OCI-LY3 (cell line): ENCODE data around the gene ARL2BP.

ENCODE experiments used
- H2AFZ ChIP-seq: fragments of 200-600, 300-600 bp; shearing (Covaris generic); 2 replicates; pipeline ENCODE4 v1.6.0; 2014; ENCODE audit warnings: antibody characterized with exemption, low read depth, low read length
- H3K27ac ChIP-seq: fragments of 200-600, 300-600 bp; sonication (generic); 2 replicates; pipeline ENCODE4 v1.5.1; 2014; ENCODE audit warnings: mild to moderate bottlenecking, low read length, moderate library complexity, mixed read lengths
- H3K27me3 ChIP-seq: fragments of 200-600, 300-600 bp; sonication (generic); 2 replicates; pipeline ENCODE4 v1.6.1; 2014; ENCODE audit warnings: low read depth, low read length, mixed read lengths
- H3K36me3 ChIP-seq: fragments of 200-600, 300-600 bp; sonication (generic); replicated peaks from 2 replicates; pipeline ENCODE3; 2014; ENCODE audit warnings: low read depth, low read length, mixed read lengths
- H3K4me1 ChIP-seq: fragments of 300-600, 200-600 bp; sonication (generic); 2 replicates; pipeline ENCODE4 v1.6.1; 2014; ENCODE audit warnings: low read length, mixed read lengths
- H3K4me2 ChIP-seq: fragments of 200-600, 300-600 bp; sonication (generic); 2 replicates; pipeline ENCODE4 v1.6.1; 2014; ENCODE audit warnings: low read length, mixed read lengths
- H3K4me3 ChIP-seq: fragments of 300-600, 200-600 bp; sonication (generic); 2 replicates; pipeline ENCODE4 v1.5.1; 2014; ENCODE audit warnings: antibody characterized with exemption, mild to moderate bottlenecking, low read length, moderate library complexity
- H3K79me2 ChIP-seq: fragments of 300-600, 200-600 bp; shearing (Covaris generic); 2 replicates; pipeline ENCODE4 v1.6.1; 2014; ENCODE audit warnings: mild to moderate bottlenecking, low read length, mixed read lengths
- H3K9ac ChIP-seq: fragments of 300-600, 200-600 bp; shearing (Covaris generic); 2 replicates; pipeline ENCODE4 v1.6.0; 2014; ENCODE audit warnings: mild to moderate bottlenecking, low read length, moderate library complexity
- H3K9me3 ChIP-seq: fragments of 200-600, 300-600 bp; shearing (Covaris generic); 2 replicates; pipeline ENCODE4 v1.6.1; 2014; ENCODE audit warnings: low read length, mixed read lengths; ENCODE audit not compliant: insufficient read depth
- H4K20me1 ChIP-seq: fragments of 200-600, 300-600 bp; sonication (generic); 2 replicates; pipeline ENCODE4 v1.6.1; 2016; ENCODE audit warnings: low read length, mixed read lengths; ENCODE audit not compliant: insufficient read depth
- EZH2phosphoT487 ChIP-seq: fragments of 200-600 bp; shearing (Covaris generic); IDR thresholded peaks from 2 replicates; pipeline ENCODE4 v1.6.1; 2018; ENCODE audit warnings: antibody characterized with exemption, mixed run types, low read depth
- TF ChIP-seq, protein P1 (sequence below): fragments of 200-600, 300-600 bp; sonication (generic); IDR thresholded peaks from 2 replicates; pipeline ENCODE4 v1.5.1; 2014; ENCODE audit warnings: antibody characterized with exemption, low read length, low read depth

Gene ARL2BP

DNA sequence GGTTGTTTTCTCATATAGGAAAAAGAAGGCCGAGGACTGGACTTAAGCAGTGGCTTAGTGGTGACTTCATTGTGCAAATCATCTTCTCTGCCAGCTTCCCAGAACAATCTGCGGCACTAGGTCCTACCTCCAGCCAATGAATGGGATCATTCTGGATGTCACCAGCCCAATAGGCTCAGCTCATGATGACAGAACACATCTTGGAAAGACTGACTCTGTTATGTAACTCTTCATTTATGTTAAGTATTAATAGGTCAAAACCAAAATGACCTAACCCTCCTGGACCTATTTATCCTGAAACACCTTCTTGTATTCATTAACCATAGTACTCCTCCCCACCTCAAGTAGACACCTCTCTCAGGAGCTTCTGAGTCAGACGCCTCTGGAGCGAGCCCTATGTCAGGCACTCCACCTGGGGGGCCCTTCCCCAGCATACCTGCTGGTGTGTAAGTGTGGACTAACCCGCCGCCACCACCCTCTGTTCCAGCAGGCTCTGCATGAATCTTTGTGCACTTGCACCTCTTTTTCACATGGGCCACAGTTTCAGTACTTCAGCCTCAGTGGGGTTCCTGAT is 7.2 kb downstream of the ARL2BP start:
- H3K4me2 ChIP-seq: no peak overlapping the region
- peaks cover 20% of the 10 kb centered on the region for H3K36me3 ChIP-seq
- no peak overlapping the region for H3K9ac ChIP-seq
- H3K27me3 ChIP-seq: no peaks in the 10 kb centered on the region
- H3K27ac ChIP-seq: no peak overlapping the region
- H3K79me2 ChIP-seq: no peaks in the 10 kb centered on the region
- H2AFZ ChIP-seq: no peak overlapping the region
- H4K20me1 ChIP-seq: no peaks in the 10 kb centered on the region
- H3K4me3 ChIP-seq: no peak overlapping the region
- TF ChIP-seq, protein P1, sequence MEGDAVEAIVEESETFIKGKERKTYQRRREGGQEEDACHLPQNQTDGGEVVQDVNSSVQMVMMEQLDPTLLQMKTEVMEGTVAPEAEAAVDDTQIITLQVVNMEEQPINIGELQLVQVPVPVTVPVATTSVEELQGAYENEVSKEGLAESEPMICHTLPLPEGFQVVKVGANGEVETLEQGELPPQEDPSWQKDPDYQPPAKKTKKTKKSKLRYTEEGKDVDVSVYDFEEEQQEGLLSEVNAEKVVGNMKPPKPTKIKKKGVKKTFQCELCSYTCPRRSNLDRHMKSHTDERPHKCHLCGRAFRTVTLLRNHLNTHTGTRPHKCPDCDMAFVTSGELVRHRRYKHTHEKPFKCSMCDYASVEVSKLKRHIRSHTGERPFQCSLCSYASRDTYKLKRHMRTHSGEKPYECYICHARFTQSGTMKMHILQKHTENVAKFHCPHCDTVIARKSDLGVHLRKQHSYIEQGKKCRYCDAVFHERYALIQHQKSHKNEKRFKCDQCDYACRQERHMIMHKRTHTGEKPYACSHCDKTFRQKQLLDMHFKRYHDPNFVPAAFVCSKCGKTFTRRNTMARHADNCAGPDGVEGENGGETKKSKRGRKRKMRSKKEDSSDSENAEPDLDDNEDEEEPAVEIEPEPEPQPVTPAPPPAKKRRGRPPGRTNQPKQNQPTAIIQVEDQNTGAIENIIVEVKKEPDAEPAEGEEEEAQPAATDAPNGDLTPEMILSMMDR: no peak
- no peak for TF ChIP-seq EZH2phosphoT487
- H3K4me1 ChIP-seq: no peaks in the 10 kb centered on the region
- H3K9me3 ChIP-seq: peaks cover 8% of the 10 kb centered on the region; the same call in 1 of the 2 replicates

DNA sequence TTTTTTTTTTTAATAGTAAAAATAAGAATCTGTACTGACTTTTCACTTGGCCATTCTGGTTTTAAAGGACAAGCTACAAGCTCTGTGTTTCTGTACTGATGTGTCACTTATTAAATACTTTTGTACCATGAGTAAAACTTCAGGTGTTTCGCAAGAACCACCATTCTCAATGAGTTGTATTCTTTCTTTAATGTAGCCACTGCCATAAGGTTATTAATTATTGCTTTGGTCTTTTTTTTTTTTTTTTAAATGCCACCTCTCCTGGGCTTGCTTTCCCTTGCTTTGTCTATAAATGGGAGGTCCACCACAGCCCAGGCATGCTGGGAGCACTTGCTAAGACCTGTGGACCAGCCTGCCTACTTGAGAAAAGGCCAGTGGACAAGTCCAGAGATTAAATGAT is 8.4 kb downstream of the ARL2BP start:
- Histone ChIP-seq H3K4me1 (no peaks in the 10 kb centered on the region), H3K36me3 (peaks cover 20% of the 10 kb centered on the region), H3K4me3 (no peak overlapping the region), H3K9ac (no peak overlapping the region), H3K79me2 (no peaks in the 10 kb centered on the region), H4K20me1 (no peaks in the 10 kb centered on the region), H3K4me2 (no peak overlapping the region), H2AFZ (no peak overlapping the region), H3K27me3 (no peaks in the 10 kb centered on the region), H3K27ac (no peak overlapping the region), H3K9me3 (peaks cover 8% of the 10 kb centered on the region; the same call in 1 of the 2 replicates)
- TF ChIP-seq EZH2phosphoT487: no peak
- TF ChIP-seq, protein P1: no peak

DNA sequence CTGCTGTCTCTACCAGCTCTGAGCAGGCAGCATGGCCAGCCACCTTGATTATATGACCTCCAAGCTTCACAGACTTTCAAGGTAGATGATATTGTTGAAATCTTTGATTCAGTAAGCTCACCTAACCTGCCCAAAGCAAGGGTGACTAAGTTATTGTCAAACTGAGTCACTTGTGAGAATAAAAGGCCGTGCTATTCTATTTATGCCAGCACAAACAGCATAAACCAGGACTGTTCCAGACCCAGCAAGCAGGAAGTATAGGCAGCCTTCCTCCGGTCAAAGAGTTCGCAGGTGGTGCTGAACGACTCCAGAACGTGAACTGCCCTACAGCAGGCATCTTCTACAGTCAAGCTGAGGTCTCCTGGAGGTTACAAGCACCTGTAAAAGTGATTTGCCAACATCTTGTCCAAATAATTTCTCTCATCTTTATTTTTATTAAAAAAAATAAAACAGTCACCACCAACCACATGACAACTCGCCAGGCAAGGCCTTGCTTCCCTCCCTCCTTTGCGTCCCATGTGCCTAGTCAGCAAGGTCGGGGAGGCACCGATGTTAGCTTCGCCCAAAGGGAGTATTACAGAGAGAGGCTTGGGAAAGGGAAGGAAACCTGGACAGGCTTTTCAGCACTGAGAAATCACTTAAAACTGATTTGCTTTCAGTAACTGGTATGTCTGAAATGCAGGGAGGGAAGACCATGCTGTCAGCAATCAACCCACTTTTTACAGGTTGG is 10.8 kb downstream of the ARL2BP start:
- peaks cover 11% of the 10 kb centered on the region for H3K4me1 ChIP-seq
- no peak overlapping the region for H3K4me2 ChIP-seq
- no peak overlapping the region for H3K4me3 ChIP-seq
- peaks cover 8% of the 10 kb centered on the region; the same call in 1 of the 2 replicates for H3K9me3 ChIP-seq
- H3K27me3 ChIP-seq: no peaks in the 10 kb centered on the region
- no peak overlapping the region for H2AFZ ChIP-seq
- H3K27ac ChIP-seq: no peak overlapping the region
- H3K79me2 ChIP-seq: no peaks in the 10 kb centered on the region
- H3K36me3 ChIP-seq: peaks cover 20% of the 10 kb centered on the region
- TF ChIP-seq EZH2phosphoT487: no peak
- TF ChIP-seq, protein P1: no peak
- H4K20me1 ChIP-seq: no peaks in the 10 kb centered on the region
- H3K9ac ChIP-seq: no peak overlapping the region

DNA sequence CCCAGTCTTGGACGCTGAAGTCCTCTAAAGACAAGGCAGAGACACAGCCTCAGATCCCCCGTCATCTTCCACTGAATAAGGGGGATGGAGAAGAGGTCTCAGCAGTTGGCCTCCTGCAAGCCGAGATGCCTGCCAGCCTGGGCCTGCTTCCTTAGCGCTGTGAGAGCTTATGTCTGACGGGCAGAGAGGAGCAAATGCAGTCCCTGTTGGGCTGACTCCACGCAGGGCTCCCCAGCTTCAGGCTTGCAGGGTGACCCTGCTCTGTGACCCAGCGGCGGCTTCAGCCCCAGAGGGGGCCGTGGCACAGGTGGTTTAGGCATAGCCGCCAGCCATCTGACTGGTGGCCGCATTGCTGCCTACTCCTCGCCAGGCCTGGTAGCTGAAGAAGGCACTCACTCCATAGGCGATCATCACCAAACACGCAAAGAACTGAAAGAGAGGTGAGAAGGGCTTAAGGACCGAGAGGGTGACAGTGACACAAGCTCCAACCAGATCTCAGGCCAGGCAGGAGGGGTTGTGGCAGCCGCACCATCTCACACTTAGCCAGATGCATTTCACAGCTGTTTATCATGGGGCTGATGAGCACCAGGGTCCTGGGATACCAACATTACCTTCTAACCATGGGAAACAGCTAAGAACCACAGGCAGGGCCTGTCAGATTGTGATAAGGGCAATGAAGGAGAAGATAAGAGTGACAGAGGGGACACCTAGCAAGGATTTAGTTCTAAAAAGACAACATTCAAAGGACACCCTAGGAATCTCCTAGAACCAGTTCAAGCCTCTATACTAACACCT is 11.7 kb downstream of the ARL2BP start:
- TF ChIP-seq, protein P1: no peak
- TF ChIP-seq EZH2phosphoT487: no peak
- Histone ChIP-seq H4K20me1 (no peaks in the 10 kb centered on the region), H3K4me1 (peaks cover 11% of the 10 kb centered on the region), H2AFZ (no peak overlapping the region), H3K4me2 (no peak overlapping the region), H3K36me3 (peaks cover 16% of the 10 kb centered on the region), H3K27me3 (no peaks in the 10 kb centered on the region), H3K27ac (no peak overlapping the region), H3K4me3 (no peak overlapping the region), H3K79me2 (no peaks in the 10 kb centered on the region), H3K9me3 (peaks cover 8% of the 10 kb centered on the region; the same call in 1 of the 2 replicates), H3K9ac (no peak overlapping the region)
